Fibroblast of lung (primary cell): ENCODE data around the gene ETV6.

ENCODE experiments used
- EZH2 ChIP-seq: IDR thresholded peaks from 2 replicates; pipeline ENCODE4 v1.5.1; 2012; ENCODE audit warnings: low read length, control low read depth, mild to moderate bottlenecking; ENCODE audit errors: missing control alignments
- TF ChIP-seq, protein P1 (sequence below), 2 donors: IDR thresholded peaks in 1 of 2; conservative IDR thresholded peaks in 1 of 2; 1 replicate in 1 of 2; 2 replicates in 1 of 2; pipeline ENCODE4 v1.5.1; 2011 to 2012; ENCODE audit warnings: low read length in 2 of 2, control low read depth in 1 of 2, inconsistent platforms in 1 of 2, low read depth in 1 of 2, mild to moderate bottlenecking in 1 of 2

GRCh38 chr12:11920231-11920630, 270.8 kb downstream of the ETV6 start:
- TF ChIP-seq, protein P1, sequence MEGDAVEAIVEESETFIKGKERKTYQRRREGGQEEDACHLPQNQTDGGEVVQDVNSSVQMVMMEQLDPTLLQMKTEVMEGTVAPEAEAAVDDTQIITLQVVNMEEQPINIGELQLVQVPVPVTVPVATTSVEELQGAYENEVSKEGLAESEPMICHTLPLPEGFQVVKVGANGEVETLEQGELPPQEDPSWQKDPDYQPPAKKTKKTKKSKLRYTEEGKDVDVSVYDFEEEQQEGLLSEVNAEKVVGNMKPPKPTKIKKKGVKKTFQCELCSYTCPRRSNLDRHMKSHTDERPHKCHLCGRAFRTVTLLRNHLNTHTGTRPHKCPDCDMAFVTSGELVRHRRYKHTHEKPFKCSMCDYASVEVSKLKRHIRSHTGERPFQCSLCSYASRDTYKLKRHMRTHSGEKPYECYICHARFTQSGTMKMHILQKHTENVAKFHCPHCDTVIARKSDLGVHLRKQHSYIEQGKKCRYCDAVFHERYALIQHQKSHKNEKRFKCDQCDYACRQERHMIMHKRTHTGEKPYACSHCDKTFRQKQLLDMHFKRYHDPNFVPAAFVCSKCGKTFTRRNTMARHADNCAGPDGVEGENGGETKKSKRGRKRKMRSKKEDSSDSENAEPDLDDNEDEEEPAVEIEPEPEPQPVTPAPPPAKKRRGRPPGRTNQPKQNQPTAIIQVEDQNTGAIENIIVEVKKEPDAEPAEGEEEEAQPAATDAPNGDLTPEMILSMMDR (conservative IDR thresholded peaks at IDR 0.05 in 1 of 2, IDR thresholded peaks at IDR 0.05 in 1 of 2; ENCODE audit: low read depth in 1 of 2, low read length in 2 of 2) = no peak
- no peak for TF ChIP-seq EZH2
